ENCODE measurements around the gene LAMC1. TPM values are rescaled to one million over a fixed set of nuclear protein-coding genes. Genes with fewer than 3 reads are reported as not detected.

Gene LAMC1
- total and polyA plus RNA-seq, 10 of the 15 experiments (the other 5 are each of a cell fraction or from before 2014, with no cell fraction given): 4.6 to 51.4 (median 25.6) TPM

DNA sequence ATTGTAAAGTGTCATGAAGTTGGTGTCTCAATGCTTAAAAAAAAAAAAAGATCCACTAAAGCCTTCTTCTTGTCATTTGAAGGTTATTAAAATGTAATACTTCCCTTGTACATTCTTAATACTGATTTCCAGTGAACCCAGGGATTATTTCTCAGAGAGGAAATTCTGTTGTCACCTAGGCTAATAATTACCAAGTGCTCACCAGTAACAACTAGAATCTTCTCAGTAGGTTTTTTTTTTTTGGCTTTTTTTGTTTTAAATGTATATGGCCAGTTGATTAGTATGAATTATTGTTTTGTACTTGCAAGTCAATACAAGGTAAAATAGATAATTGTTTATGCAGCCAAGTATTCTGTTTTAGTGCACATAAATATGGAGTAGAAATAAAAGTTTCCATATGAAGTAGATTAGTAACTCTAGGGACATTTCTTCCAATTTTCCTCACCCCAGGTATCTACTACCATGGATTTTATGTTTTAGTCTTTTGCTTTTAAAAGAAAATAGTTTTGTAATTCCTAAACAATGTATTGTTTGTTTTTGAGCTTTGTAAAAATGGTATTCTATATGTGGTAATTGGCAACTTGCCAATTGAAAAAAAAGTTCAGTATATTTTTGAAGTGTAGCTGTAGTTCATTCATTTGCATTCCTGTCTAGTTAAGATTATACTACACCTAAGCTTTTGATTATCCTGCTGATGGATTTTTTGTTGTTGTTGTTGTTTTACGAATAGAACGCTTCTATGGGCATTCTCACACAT lies 21.9 kb downstream of the LAMC1 start:
- in situ Hi-C loops (cut with MboI) (no loop called here), intact Hi-C loops (cut with micrococcal nuclease; ENCODE audit: unreplicated experiment) (no loop called here)
- CTCF ChIA-PET: interaction anchor here (0.9 to 3.5 kb wide), 5 partner anchors 11 to 82 kb away, joined by 3 to 16 read pairs (median 4); no protein-coding TSS in a partner anchor
- 100% methylated on average over 2 of the region's 2 CpGs for WGBS (ENCODE audit: insufficient coverage, insufficient replicate concordance, low lambda C conversion rate, missing lambda C conversion rate)
- Histone ChIP-seq H2AFZ (ENCODE audit: control insufficient read depth, low read depth, low read length) (no peak overlapping the region), H3K4me3 (no peak overlapping the region), H3K9me3 (replicated peaks; ENCODE audit: control insufficient read depth, insufficient read depth, low read length) (no peaks in the 10 kb centered on the region), H3K79me2 (ENCODE audit: control insufficient read depth, insufficient read depth, low read length) (peaks cover 37% of the 10 kb centered on the region), H3K9ac (ENCODE audit: control insufficient read depth, insufficient read depth, low read length) (no peak overlapping the region), H3K4me1 (ENCODE audit: control insufficient read depth, insufficient read depth, low read length) (peaks cover 34% of the 10 kb centered on the region), H3K4me2 (ENCODE audit: control insufficient read depth, insufficient read depth) (peak overlapping the region; percentile 17; the same call in 1 of the 2 replicates), H3K27me3 (replicated peaks in 1 of 2; ENCODE audit: control insufficient read depth in 2 of 2, insufficient read depth in 2 of 2, low read length in 1 of 2) (no peaks in the 10 kb centered on the region), H3K36me3 (ENCODE audit: control insufficient read depth in 2 of 2, insufficient read depth in 2 of 2, low read length in 1 of 2) (no peaks in the 10 kb centered on the region), H4K20me1 (ENCODE audit: control insufficient read depth, insufficient read depth) (no peaks in the 10 kb centered on the region), H3K27ac (ENCODE audit: control insufficient read depth, insufficient read depth) (no peak overlapping the region)
- DNase-seq (ENCODE audit: low read depth, low spot score) (no peak), ATAC-seq (no peak), FAIRE-seq (no peak)
- RAD21 ChIA-PET (ENCODE audit: unreplicated experiment): interaction anchor here (1.1 to 5.0 kb wide), 5 partner anchors 12 to 60 kb away, joined by 3 to 64 read pairs (median 5); no protein-coding TSS in a partner anchor
- no TSS peak for BruUV-seq (replicated peaks)
- POLR2A ChIA-PET: interaction anchor here (1.0 kb wide), 2 partner anchors 12 to 17 kb away, joined by 3 to 5 read pairs; no protein-coding TSS in a partner anchor
- TF ChIP-seq GABPA (IDR thresholded peaks at IDR 0.05; ENCODE audit: low read depth): no peak
- peak; percentile 93 for TF ChIP-seq HSF1 (IDR thresholded peaks at IDR 0.05; ENCODE audit: low read depth, low read length)
- peak; percentile 97 for TF ChIP-seq SMAD1 (IDR thresholded peaks at IDR 0.05; ENCODE audit: low read depth, partially characterized antibody)
- TF ChIP-seq, protein P1, sequence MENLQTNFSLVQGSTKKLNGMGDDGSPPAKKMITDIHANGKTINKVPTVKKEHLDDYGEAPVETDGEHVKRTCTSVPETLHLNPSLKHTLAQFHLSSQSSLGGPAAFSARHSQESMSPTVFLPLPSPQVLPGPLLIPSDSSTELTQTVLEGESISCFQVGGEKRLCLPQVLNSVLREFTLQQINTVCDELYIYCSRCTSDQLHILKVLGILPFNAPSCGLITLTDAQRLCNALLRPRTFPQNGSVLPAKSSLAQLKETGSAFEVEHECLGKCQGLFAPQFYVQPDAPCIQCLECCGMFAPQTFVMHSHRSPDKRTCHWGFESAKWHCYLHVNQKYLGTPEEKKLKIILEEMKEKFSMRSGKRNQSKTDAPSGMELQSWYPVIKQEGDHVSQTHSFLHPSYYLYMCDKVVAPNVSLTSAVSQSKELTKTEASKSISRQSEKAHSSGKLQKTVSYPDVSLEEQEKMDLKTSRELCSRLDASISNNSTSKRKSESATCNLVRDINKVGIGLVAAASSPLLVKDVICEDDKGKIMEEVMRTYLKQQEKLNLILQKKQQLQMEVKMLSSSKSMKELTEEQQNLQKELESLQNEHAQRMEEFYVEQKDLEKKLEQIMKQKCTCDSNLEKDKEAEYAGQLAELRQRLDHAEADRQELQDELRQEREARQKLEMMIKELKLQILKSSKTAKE (IDR thresholded peaks at IDR 0.05; ENCODE audit: low read depth, poor library complexity, severe bottlenecking): peak; percentile 75
- SMC1A ChIA-PET (ENCODE audit: uncharacterized antibody, unreplicated experiment): interaction anchor here (0.8 to 7.0 kb wide), 5 partner anchors 13 to 48 kb away, joined by 3 to 80 read pairs (median 39); no protein-coding TSS in a partner anchor
